Endothelial cell of umbilical vein (primary cell): ENCODE data around the gene TLX3.

Experiments used
- CTCF ChIP-seq, 2 donors: IDR thresholded peaks; 1 replicate in 1 of 2; 2 replicates in 1 of 2; pipeline ENCODE4 v1.5.1; 2011; ENCODE audit warnings: low read length in 2 of 2, mild to moderate bottlenecking in 2 of 2, moderate library complexity in 2 of 2, control low read depth in 1 of 2, inconsistent platforms in 1 of 2, low read depth in 1 of 2; ENCODE audit not compliant: insufficient read depth in 1 of 2; ENCODE audit errors: extremely low read depth in 1 of 2
- EZH2 ChIP-seq: IDR thresholded peaks from 2 replicates; pipeline ENCODE4 v1.6.1; 2012; ENCODE audit warnings: borderline replicate concordance, low read depth, mild to moderate bottlenecking, moderate library complexity, low read length, inconsistent platforms; ENCODE audit not compliant: severe bottlenecking
- GATA2 ChIP-seq: IDR thresholded peaks from 2 replicates; pipeline ENCODE4 v1.7.0; 2011; ENCODE audit warnings: low read depth, mild to moderate bottlenecking, moderate library complexity, mixed read lengths, low read length; ENCODE audit not compliant: insufficient read length, insufficient read depth
- POLR2AphosphoS5 ChIP-seq: IDR thresholded peaks from 2 replicates; pipeline ENCODE4 v1.6.1; 2012; ENCODE audit warnings: low read depth, mild to moderate bottlenecking, control low read depth, low read length, moderate library complexity; ENCODE audit not compliant: insufficient read depth

DNA sequence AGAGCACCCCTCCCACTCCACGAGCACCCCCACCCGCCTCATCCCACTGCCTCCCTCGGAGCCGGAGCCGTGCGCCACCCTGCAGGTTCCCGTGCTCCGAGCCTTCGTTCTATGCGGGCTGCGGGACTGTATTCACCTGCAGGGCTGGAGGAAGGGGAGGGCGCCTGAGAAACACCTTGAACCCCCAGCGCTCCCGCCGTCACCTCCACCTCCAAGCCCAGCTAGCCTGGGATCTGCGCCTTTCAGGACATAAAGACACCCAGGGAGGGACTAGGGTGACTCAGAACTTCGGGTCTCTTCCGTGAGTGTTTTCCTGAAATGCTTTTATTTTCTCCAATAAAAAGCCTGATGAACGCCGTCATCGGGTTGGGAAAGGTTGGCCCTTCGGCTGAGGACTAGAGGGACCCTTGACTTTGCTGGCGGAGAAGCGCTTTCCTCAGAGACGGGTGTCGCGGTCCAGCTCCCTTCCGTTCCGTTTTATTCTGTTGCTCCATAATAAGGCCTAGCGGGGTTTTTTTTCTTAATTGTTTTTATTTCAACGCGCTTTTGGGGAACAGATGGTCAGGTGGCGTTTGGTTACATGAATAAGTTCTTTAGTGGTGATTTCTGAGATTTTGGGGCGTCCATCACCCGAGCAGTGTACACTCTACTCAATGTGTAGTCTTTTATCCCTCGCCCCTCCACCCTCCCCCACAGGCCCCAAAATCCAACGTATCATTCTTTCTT, 4.6 kb downstream of the TLX3 start:
- no peak for TF ChIP-seq CTCF (IDR thresholded peaks at IDR 0.05; ENCODE audit: extremely low read depth in 1 of 2, insufficient read depth in 1 of 2, low read depth in 1 of 2, low read length in 2 of 2)
- no peak for TF ChIP-seq GATA2
- peak; percentile 69 for TF ChIP-seq EZH2
- no peak for TF ChIP-seq POLR2AphosphoS5
